ENCODE data around the gene LPP. TPM values are rescaled to one million over a fixed set of nuclear protein-coding genes. Genes with fewer than 3 reads are reported as not detected.

The LPP gene
- total and polyA plus RNA-seq, 2 of the 13 experiments (the other 11 are each of a cell fraction or from before 2014, with no cell fraction given) = 19.2 to 29.9 TPM

- Histone ChIP-seq H3K9me3 (ENCODE audit: low read length) (no peaks in the 10 kb centered on the region), H3K27me3 (ENCODE audit: control insufficient read depth in 1 of 2, insufficient read depth in 2 of 2, low read length in 2 of 2) (no peaks in the 10 kb centered on the region), H2AFZ (ENCODE audit: low read length) (no peak overlapping the region), H3K4me2 (ENCODE audit: low read depth, low read length) (no peak overlapping the region), H4K20me1 (ENCODE audit: insufficient read depth, low read length) (no peaks in the 10 kb centered on the region), H3K4me1 (ENCODE audit: insufficient read depth, low read length) (peaks cover 86% of the 10 kb centered on the region), H3K27ac (ENCODE audit: extremely low read length, insufficient read depth, low read length) (peak overlapping the region; percentile 96), H3K79me2 (ENCODE audit: insufficient read depth, low read length) (no peaks in the 10 kb centered on the region), H3K36me3 (replicated peaks in 1 of 2; ENCODE audit: control insufficient read depth in 1 of 2, insufficient read depth in 2 of 2, low read length in 2 of 2) (no peaks in the 10 kb centered on the region), H3K9ac (ENCODE audit: insufficient read depth, low read depth, low read length) (no peak overlapping the region), H3K4me3 (replicated peaks in 1 of 3; ENCODE audit: insufficient read depth in 1 of 3, low read depth in 2 of 3, low read length in 3 of 3) (no peak overlapping the region)
- WGBS (ENCODE audit: low lambda C conversion rate) = 99% methylated on average over 2 of the region's 2 CpGs
- FAIRE-seq (no peak), ATAC-seq (no peak), DNase-seq (ENCODE audit: low spot score) (no peak)
- in situ Hi-C loops (cut with HindIII; ENCODE audit: extremely low pct_ligation_motif_present, low pct_unique_long_range_greater_than_20kb) (loop anchor here (25.0 kb wide), 1 partner anchor 1007 kb away; the partner anchor contains the start of gene BCL6), intact Hi-C loops (cut with micrococcal nuclease; ENCODE audit: unreplicated experiment) (loop anchor here (10.0 kb wide), 1 partner anchor 211 kb away; no protein-coding TSS in a partner anchor)
- TF ChIP-seq ZNF674 (CRISPR knock-in tag; IDR thresholded peaks at IDR 0.05; ENCODE audit: low read depth) (no peak), CREB1 (IDR thresholded peaks at IDR 0.05) (no peak), CREB1 (CRISPR knock-in tag; IDR thresholded peaks at IDR 0.05) (0 out of 2 replicates have a peak, but pooled peaks have one; percentile 19)
- ChIA-PET CTCF (ENCODE audit: low intra/inter-chr PET ratio, low total read pairs) (no interaction called here), POLR2A (interaction anchor here (1.0 to 3.8 kb wide), 3 partner anchors 23 to 998 kb away, joined by 3 to 33 read pairs (median 4); partner anchors contain the start of gene BCL6)
- BruUV-seq (replicated peaks) = no TSS peak
Measured at GRCh38 chr3:188744166-188744565, 590.2 kb downstream of the LPP start.

- in situ Hi-C loops (cut with HindIII; ENCODE audit: extremely low pct_ligation_motif_present, low pct_unique_long_range_greater_than_20kb) (loop anchor here (5.0 to 25.0 kb wide), 2 partner anchors 448 to 1008 kb away; partner anchors contain the start of gene BCL6), intact Hi-C loops (cut with micrococcal nuclease; ENCODE audit: unreplicated experiment) (loop anchor here (5.0 to 10.0 kb wide), 3 partner anchors 83 to 453 kb away; no protein-coding TSS in a partner anchor)
- ChIA-PET POLR2A (interaction anchor here (0.6 to 3.8 kb wide), 5 partner anchors 24 to 1001 kb away, joined by 3 to 33 read pairs (median 16); partner anchors contain the start of gene BCL6), CTCF (ENCODE audit: low intra/inter-chr PET ratio, low total read pairs) (no interaction called here)
- BruUV-seq (replicated peaks) = no TSS peak
- Histone ChIP-seq H3K9me3 (ENCODE audit: low read length) (peaks cover 3% of the 10 kb centered on the region; the same call in 1 of the 2 replicates), H3K4me1 (ENCODE audit: insufficient read depth, low read length) (peaks cover 80% of the 10 kb centered on the region), H3K4me3 (replicated peaks in 1 of 3; ENCODE audit: insufficient read depth in 1 of 3, low read depth in 2 of 3, low read length in 3 of 3) (no peak overlapping the region), H3K4me2 (ENCODE audit: low read depth, low read length) (no peak overlapping the region), H3K27me3 (ENCODE audit: control insufficient read depth in 1 of 2, insufficient read depth in 2 of 2, low read length in 2 of 2) (no peaks in the 10 kb centered on the region), H4K20me1 (ENCODE audit: insufficient read depth, low read length) (no peaks in the 10 kb centered on the region), H3K79me2 (ENCODE audit: insufficient read depth, low read length) (no peaks in the 10 kb centered on the region), H3K27ac (ENCODE audit: extremely low read length, insufficient read depth, low read length) (peak overlapping the region; percentile 96), H3K9ac (ENCODE audit: insufficient read depth, low read depth, low read length) (no peak overlapping the region; the same call in 1 of the 2 replicates), H3K36me3 (replicated peaks in 1 of 2; ENCODE audit: control insufficient read depth in 1 of 2, insufficient read depth in 2 of 2, low read length in 2 of 2) (no peaks in the 10 kb centered on the region; a peak in 2 of 5 replicates), H2AFZ (ENCODE audit: low read length) (no peak overlapping the region)
- DNase-seq (ENCODE audit: low spot score) = no peak
- no peak for FAIRE-seq
- no peak for ATAC-seq
- TF ChIP-seq PHB2 (IDR thresholded peaks at IDR 0.05; ENCODE audit: partially characterized antibody) (no peak), PLSCR1 (CRISPR knock-in tag; IDR thresholded peaks at IDR 0.05; ENCODE audit: borderline replicate concordance) (no peak), ZBTB39 (CRISPR knock-in tag; IDR thresholded peaks at IDR 0.05) (no peak), ZNF75D (CRISPR knock-in tag; IDR thresholded peaks at IDR 0.05; ENCODE audit: borderline replicate concordance) (no peak), FOXP4 (CRISPR knock-in tag; IDR thresholded peaks at IDR 0.05) (no peak), PATZ1 (CRISPR knock-in tag; IDR thresholded peaks at IDR 0.05) (no peak), MAFK (conservative IDR thresholded peaks at IDR 0.05 in 1 of 2, IDR thresholded peaks at IDR 0.05 in 1 of 2; ENCODE audit: low read length in 2 of 2) (no peak)
Measured at GRCh38 chr3:188745031-188745430, 591.1 kb downstream of the LPP start.
